PC-9 (cell line): ENCODE data around the gene EYS. TPM values are rescaled to one million over a fixed set of nuclear protein-coding genes. Genes with fewer than 3 reads are reported as not detected.

Experiments
- BruUV-seq: library from RNA; stranded (reverse); fragments of 400-500 nt; replicated peaks from 2 replicates; lab custom pipeline; 2021; lab: Mats Ljungman, UMichigan
- CTCF ChIA-PET: fragments of 300-600 bp; sonication (Branson Sonifier 250); formaldehyde crosslinking; loops from one replicate; lab custom pipeline; 2022; ENCODE audit warnings: antibody characterized with exemption; lab: Charles Lee
- POLR2A ChIA-PET: fragments of 300-600 bp; sonication (Branson Sonifier 250); formaldehyde crosslinking; loops from one replicate; lab custom pipeline; 2022; ENCODE audit warnings: antibody characterized with exemption; ENCODE audit not compliant: unreplicated experiment; lab: Charles Lee
- DNase-seq, 2 experiments: peaks; one replicate each; pipeline versions ENCODE4 v3.0.0 to v3.0.0-alpha.2; 2015 to 2022; ENCODE audit warnings: mixed read lengths in 1 of 2
- H2AFZ ChIP-seq: fragments of 200-600 bp; sonication (generic); 2 replicates; pipeline ENCODE4 v1.8.1; 2017; ENCODE audit warnings: antibody characterized with exemption
- H3F3A ChIP-seq: fragments of 200-600 bp; sonication (generic); 2 replicates; pipeline ENCODE4 v1.8.1; 2017; ENCODE audit warnings: antibody characterized with exemption, mild to moderate bottlenecking, low read depth; ENCODE audit not compliant: insufficient read depth
- H3K27ac ChIP-seq: fragments of 200-600 bp; sonication (generic); 2 replicates; pipeline ENCODE4 v1.6.1; 2016; ENCODE audit warnings: mixed run types
- H3K27me3 ChIP-seq: fragments of 200-600 bp; sonication (generic); 2 replicates; pipeline ENCODE4 v1.6.1; 2016; ENCODE audit warnings: low read depth, mixed run types; ENCODE audit not compliant: insufficient read depth
- H3K36me3 ChIP-seq: fragments of 200-600 bp; sonication (generic); 2 replicates; pipeline ENCODE4 v1.6.1; 2016; ENCODE audit warnings: low read depth, mixed run types
- H3K4me1 ChIP-seq: fragments of 200-600 bp; sonication (generic); replicated peaks from 2 replicates; pipeline ENCODE4 v1.6.1; 2016; ENCODE audit warnings: mixed run types; ENCODE audit not compliant: insufficient read depth
- H3K4me2 ChIP-seq: fragments of 200-600 bp; sonication (generic); 2 replicates; pipeline ENCODE4 v1.6.1; 2017; ENCODE audit warnings: mixed run types
- H3K4me3 ChIP-seq: fragments of 200-600 bp; sonication (generic); 2 replicates; pipeline ENCODE4 v1.6.1; 2016; ENCODE audit warnings: mixed run types
- H3K79me2 ChIP-seq: fragments of 200-600 bp; sonication (generic); 2 replicates; pipeline ENCODE4 v1.6.1; 2017; ENCODE audit warnings: low read depth, mixed run types
- H3K9me2 ChIP-seq: fragments of 200-600 bp; sonication (generic); 2 replicates; pipeline ENCODE4 v1.8.1; 2017; ENCODE audit warnings: mild to moderate bottlenecking; ENCODE audit not compliant: insufficient read depth
- H3K9me3 ChIP-seq: fragments of 200-600 bp; sonication (generic); 2 replicates; pipeline ENCODE4 v1.8.1; 2016; ENCODE audit warnings: low read depth; ENCODE audit not compliant: insufficient read depth
- H4K20me1 ChIP-seq: fragments of 200-600 bp; sonication (generic); 2 replicates; pipeline ENCODE4 v1.8.1; 2017; ENCODE audit not compliant: insufficient read depth
- CTCF ChIP-seq: fragments of 200-600 bp; sonication (generic); conservative IDR thresholded peaks from 2 replicates; pipeline ENCODE4 v1.6.1; 2017; ENCODE audit warnings: mixed run types, antibody characterized with exemption, mild to moderate bottlenecking, moderate library complexity
- EZH2 ChIP-seq: fragments of 200-600 bp; sonication (generic); IDR thresholded peaks from 2 replicates; pipeline ENCODE4 v1.8.0; 2017; ENCODE audit warnings: antibody characterized with exemption, low read depth
- intact Hi-C: fragments of 100-400 bp; cut with micrococcal nuclease; formaldehyde crosslinking; loops from one replicate; pipeline ENCODE4 v1.10.0; 2022; ENCODE audit not compliant: unreplicated experiment
- total RNA-seq: library from RNA; stranded (reverse); gene quantifications from 2 replicates; pipeline ENCODE4 v1.2.3, GENCODE V29; 2021

The EYS gene
- total RNA-seq, 1 experiment from 2014 or later = not detected

GRCh38 chr6:64914124-64914523 is 792.9 kb downstream of the EYS start:
- H3K4me2 ChIP-seq = no peak overlapping the region
- TF ChIP-seq EZH2 (no peak), CTCF (no peak)
- POLR2A ChIA-PET = no interaction called here
- H3K36me3 ChIP-seq = no peaks in the 10 kb centered on the region
- H2AFZ ChIP-seq = no peak overlapping the region
- H3K9me2 ChIP-seq = no peaks in the 10 kb centered on the region; the same call in 1 of the 2 replicates
- no peaks in the 10 kb centered on the region for H3K9me3 ChIP-seq
- H3K27ac ChIP-seq = no peak overlapping the region
- no peak for DNase-seq
- H4K20me1 ChIP-seq = no peaks in the 10 kb centered on the region
- no peaks in the 10 kb centered on the region for H3K4me1 ChIP-seq
- no TSS peak for BruUV-seq
- CTCF ChIA-PET = no interaction called here
- H3K4me3 ChIP-seq = no peak overlapping the region
- H3K79me2 ChIP-seq = no peaks in the 10 kb centered on the region
- H3K27me3 ChIP-seq = no peaks in the 10 kb centered on the region
- intact Hi-C loops = no loop called here
- H3F3A ChIP-seq = no peaks in the 10 kb centered on the region

GRCh38 chr6:64912966-64913365 is 794.1 kb downstream of the EYS start:
- intact Hi-C loops = no loop called here
- CTCF ChIA-PET = no interaction called here

GRCh38 chr6:64908104-64908503 is 798.9 kb downstream of the EYS start:
- Histone ChIP-seq H3K4me1 (no peaks in the 10 kb centered on the region), H3K9me2 (no peaks in the 10 kb centered on the region)
- BruUV-seq = no TSS peak

More at GRCh38 chr6:64912966-64913365, 794.1 kb downstream of the EYS start:
- H3F3A ChIP-seq = no peaks in the 10 kb centered on the region
- no peak for TF ChIP-seq EZH2
- TF ChIP-seq CTCF = no peak
- H3K36me3 ChIP-seq = no peaks in the 10 kb centered on the region
- H3K4me3 ChIP-seq = no peak overlapping the region
- no peak overlapping the region for H2AFZ ChIP-seq
- BruUV-seq = no TSS peak
- no peaks in the 10 kb centered on the region for H3K27me3 ChIP-seq
- POLR2A ChIA-PET = no interaction called here
- no peak overlapping the region for H3K4me2 ChIP-seq
- no peaks in the 10 kb centered on the region; the same call in 1 of the 2 replicates for H3K9me2 ChIP-seq
- no peaks in the 10 kb centered on the region for H3K4me1 ChIP-seq
- no peaks in the 10 kb centered on the region for H3K79me2 ChIP-seq
- H3K27ac ChIP-seq = no peak overlapping the region
- no peaks in the 10 kb centered on the region for H3K9me3 ChIP-seq
- no peaks in the 10 kb centered on the region for H4K20me1 ChIP-seq
- DNase-seq = no peak

More at GRCh38 chr6:64908104-64908503, 798.9 kb downstream of the EYS start:
- TF ChIP-seq CTCF (no peak), EZH2 (no peak)
- ChIA-PET CTCF (no interaction called here), POLR2A (no interaction called here)
- no peaks in the 10 kb centered on the region for H3K36me3 ChIP-seq
- no peak overlapping the region for H3K4me2 ChIP-seq
- H4K20me1 ChIP-seq = no peaks in the 10 kb centered on the region
- no peaks in the 10 kb centered on the region for H3K79me2 ChIP-seq
- intact Hi-C loops = no loop called here
- H3K4me3 ChIP-seq = no peak overlapping the region
- H3K27me3 ChIP-seq = no peaks in the 10 kb centered on the region
- H3K9me3 ChIP-seq = no peaks in the 10 kb centered on the region
- no peaks in the 10 kb centered on the region for H3F3A ChIP-seq
- H3K27ac ChIP-seq = no peak overlapping the region
- DNase-seq = no peak
- no peak overlapping the region for H2AFZ ChIP-seq
